Chondrocyte (in vitro differentiated cells): ENCODE results near the gene MAP3K5. TPM values are rescaled to one million over a fixed set of nuclear protein-coding genes. Genes with fewer than 3 reads are reported as not detected.

Experiments used
- DNase-seq: peaks from one replicate; pipeline ENCODE4 v3.0.0; 2021; ENCODE audit warnings: mixed read lengths, low spot score
- H3K27ac Mint-ChIP-seq: one replicate; pipeline ENCODE4 v1.8.0; 2021; ENCODE audit warnings: mild to moderate bottlenecking, moderate library complexity, mixed read lengths; ENCODE audit not compliant: unreplicated experiment
- H3K27me3 Mint-ChIP-seq: 2 replicates; pipeline ENCODE4 v1.8.0; 2021; ENCODE audit warnings: low read depth, mixed read lengths
- H3K36me3 Mint-ChIP-seq: 2 replicates; pipeline ENCODE4 v1.8.0; 2021; ENCODE audit warnings: low read depth, mixed read lengths
- H3K4me1 Mint-ChIP-seq: 2 replicates; pipeline ENCODE4 v1.8.0; 2021; ENCODE audit warnings: low read depth, mild to moderate bottlenecking, mixed read lengths
- H3K4me3 Mint-ChIP-seq: one replicate; pipeline ENCODE4 v1.8.0; 2021; ENCODE audit warnings: mild to moderate bottlenecking, moderate library complexity, mixed read lengths; ENCODE audit not compliant: unreplicated experiment
- H3K9me3 Mint-ChIP-seq: 2 replicates; pipeline ENCODE4 v1.8.0; 2021; ENCODE audit warnings: low read depth, mixed read lengths
- total RNA-seq: library from RNA; stranded (reverse); gene quantifications from 3 replicates; pipeline ENCODE4 v1.2.1, GENCODE V29; 2021
- TF ChIP-seq, protein P1 (sequence below): fragments of 200-600 bp; sonication (generic); IDR thresholded peaks from 2 replicates; pipeline ENCODE4 v1.5.0; 2021; ENCODE audit warnings: antibody characterized with exemption, mild to moderate bottlenecking, moderate library complexity

MAP3K5 gene
- total RNA-seq, 1 donor from 2014 or later, result 4.6 TPM

DNA sequence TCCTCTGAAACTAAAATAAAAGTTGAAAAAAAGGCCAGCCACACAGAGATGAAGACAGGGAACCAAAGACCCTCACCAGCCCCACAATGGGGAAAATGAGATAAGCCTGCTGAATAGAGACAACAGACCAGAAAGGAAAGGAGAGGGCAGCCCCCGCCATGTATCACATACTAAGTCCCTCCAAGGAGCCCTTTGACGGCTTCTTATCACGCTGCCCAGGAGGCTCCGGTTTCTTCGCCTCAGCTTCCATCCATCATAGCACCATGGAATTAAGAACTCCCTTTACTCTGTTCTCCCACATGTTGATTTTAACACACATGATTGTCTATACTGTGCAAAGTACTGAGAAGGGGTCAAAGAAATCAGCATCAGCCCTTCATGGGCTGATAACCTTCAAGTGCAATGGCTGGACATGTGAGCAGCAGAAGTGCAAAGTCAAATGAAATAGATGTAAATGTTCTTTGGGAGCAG is 54.9 kb downstream of the MAP3K5 start:
- TF ChIP-seq, protein P1, sequence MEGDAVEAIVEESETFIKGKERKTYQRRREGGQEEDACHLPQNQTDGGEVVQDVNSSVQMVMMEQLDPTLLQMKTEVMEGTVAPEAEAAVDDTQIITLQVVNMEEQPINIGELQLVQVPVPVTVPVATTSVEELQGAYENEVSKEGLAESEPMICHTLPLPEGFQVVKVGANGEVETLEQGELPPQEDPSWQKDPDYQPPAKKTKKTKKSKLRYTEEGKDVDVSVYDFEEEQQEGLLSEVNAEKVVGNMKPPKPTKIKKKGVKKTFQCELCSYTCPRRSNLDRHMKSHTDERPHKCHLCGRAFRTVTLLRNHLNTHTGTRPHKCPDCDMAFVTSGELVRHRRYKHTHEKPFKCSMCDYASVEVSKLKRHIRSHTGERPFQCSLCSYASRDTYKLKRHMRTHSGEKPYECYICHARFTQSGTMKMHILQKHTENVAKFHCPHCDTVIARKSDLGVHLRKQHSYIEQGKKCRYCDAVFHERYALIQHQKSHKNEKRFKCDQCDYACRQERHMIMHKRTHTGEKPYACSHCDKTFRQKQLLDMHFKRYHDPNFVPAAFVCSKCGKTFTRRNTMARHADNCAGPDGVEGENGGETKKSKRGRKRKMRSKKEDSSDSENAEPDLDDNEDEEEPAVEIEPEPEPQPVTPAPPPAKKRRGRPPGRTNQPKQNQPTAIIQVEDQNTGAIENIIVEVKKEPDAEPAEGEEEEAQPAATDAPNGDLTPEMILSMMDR, result no peak
- H3K9me3 Mint-ChIP-seq, result no peaks in the 10 kb centered on the region
- H3K4me1 Mint-ChIP-seq, result peaks cover 17% of the 10 kb centered on the region
- H3K27me3 Mint-ChIP-seq, result no peaks in the 10 kb centered on the region
- no peak overlapping the region for H3K27ac Mint-ChIP-seq
- no peak for DNase-seq
- H3K4me3 Mint-ChIP-seq, result no peak overlapping the region
- no peaks in the 10 kb centered on the region for H3K36me3 Mint-ChIP-seq

DNA sequence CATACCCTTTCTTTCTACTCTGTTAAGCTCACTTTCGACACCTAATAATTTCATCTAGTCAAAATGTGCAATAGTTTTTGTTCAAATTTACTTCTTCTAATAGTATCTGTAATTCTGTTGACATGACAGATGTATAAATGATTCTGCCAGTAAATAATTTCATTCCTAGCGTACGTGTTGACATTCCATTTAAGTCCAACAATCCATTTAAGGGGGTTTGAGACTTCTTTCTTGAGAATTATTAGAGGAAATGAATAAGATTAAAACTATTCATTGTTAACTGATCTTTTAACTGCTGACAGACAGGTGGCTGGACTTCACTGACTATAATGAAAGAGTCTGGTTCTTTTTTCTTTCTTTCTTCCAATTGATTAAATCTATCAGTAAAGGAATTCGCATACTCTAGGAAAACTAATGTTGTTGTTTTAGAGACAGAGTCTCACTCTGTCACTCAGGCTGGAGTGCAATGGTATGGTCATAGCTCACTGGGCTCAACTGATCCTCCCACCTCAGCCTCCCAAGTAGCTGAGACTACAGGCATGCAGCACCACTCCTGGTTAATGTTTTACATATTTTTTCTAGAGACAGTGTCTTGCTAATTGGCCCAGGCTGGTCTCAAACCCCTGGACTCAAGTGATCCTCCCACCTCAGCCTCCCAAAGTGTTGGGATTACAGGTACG is 55.9 kb downstream of the MAP3K5 start:
- H3K4me1 Mint-ChIP-seq, result peaks cover 17% of the 10 kb centered on the region
- no peaks in the 10 kb centered on the region for H3K36me3 Mint-ChIP-seq
- no peak overlapping the region for H3K27ac Mint-ChIP-seq
- DNase-seq, result no peak
- no peaks in the 10 kb centered on the region for H3K27me3 Mint-ChIP-seq
- no peaks in the 10 kb centered on the region for H3K9me3 Mint-ChIP-seq
- TF ChIP-seq, protein P1, result no peak
- H3K4me3 Mint-ChIP-seq, result no peak overlapping the region

DNA sequence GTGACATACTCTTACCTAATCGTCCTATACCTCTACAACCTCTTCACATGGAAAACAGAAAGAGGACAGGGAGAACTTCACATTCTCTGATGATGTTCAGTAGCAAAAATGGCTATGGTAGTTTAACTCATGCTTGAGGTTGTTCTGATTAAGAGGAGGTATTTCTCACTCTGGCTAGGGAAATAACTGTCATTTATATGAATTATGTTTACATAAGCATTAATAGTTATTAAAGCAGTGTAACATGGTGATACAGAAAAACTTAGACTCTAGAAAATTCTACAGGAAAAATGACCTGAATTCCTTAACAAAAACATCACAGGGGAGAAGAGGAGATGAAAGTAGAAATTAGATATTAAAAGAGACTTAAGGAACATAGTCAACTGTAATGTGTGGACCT is 57.3 kb downstream of the MAP3K5 start:
- Mint-ChIP-seq H3K9me3 (no peaks in the 10 kb centered on the region), H3K27ac (no peak overlapping the region), H3K4me3 (no peak overlapping the region), H3K4me1 (peaks cover 12% of the 10 kb centered on the region), H3K27me3 (no peaks in the 10 kb centered on the region), H3K36me3 (no peaks in the 10 kb centered on the region)
- no peak for DNase-seq
- TF ChIP-seq, protein P1, result no peak

DNA sequence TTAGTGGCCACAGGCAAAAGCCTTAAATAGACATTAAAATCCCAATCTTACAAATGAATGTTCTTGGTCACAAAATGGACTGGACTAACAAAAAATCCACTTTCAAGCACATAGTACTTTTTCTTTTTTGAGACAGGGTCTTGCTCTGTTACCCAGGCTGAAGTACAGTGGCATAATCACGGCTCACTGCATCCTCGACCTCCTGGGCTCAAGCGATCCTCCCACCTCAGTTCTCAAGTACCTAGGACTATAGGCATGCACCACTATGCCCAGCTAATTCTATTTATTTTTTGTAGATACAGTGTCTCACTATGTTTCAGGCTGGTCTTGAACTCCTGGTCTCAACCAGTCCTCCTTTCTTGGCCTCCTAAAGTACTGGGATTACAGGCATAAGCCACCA is 59.4 kb downstream of the MAP3K5 start:
- no peak for DNase-seq
- H3K9me3 Mint-ChIP-seq, result peaks cover 4% of the 10 kb centered on the region
- no peaks in the 10 kb centered on the region for H3K27me3 Mint-ChIP-seq
- H3K4me1 Mint-ChIP-seq, result peaks cover 5% of the 10 kb centered on the region
- TF ChIP-seq, protein P1, result no peak
- H3K36me3 Mint-ChIP-seq, result no peaks in the 10 kb centered on the region
- no peak overlapping the region for H3K27ac Mint-ChIP-seq
- H3K4me3 Mint-ChIP-seq, result no peak overlapping the region

DNA sequence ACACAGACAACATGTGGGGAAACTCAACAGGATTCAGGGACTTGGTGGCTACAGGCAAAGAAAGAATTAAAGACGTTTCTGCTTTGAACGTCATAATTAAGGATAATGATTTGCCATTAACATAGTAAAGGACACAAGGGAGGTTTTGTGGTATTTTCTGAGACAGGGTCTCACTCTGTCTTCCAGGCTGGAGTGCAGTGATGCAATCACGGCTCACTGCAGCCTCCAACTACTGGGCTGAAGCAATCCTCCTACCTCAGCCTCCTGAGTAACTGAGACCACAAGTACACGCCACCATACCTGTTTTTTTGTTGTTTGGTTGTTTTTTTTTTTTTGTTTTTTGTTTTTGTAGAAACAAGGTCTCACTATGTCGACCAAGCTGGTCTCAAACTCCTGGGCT is 62.4 kb downstream of the MAP3K5 start:
- Mint-ChIP-seq H3K36me3 (no peaks in the 10 kb centered on the region), H3K9me3 (peaks cover 7% of the 10 kb centered on the region), H3K4me1 (no peaks in the 10 kb centered on the region), H3K27ac (no peak overlapping the region), H3K27me3 (no peaks in the 10 kb centered on the region), H3K4me3 (no peak overlapping the region)
- DNase-seq, result no peak
- TF ChIP-seq, protein P1, result no peak
